A549 (cell line): ENCODE measurements around the gene TPM1.

Experiments used
- CTCF ChIP-seq: fragments of >200 bp; sonication (Bioruptor Twin); formaldehyde crosslinking; IDR thresholded peaks from 3 replicates; pipeline ENCODE4 v1.5.1; 2016
- EP300 ChIP-seq, 2 experiments: fragments of >200 bp; sonication (Bioruptor Twin); formaldehyde crosslinking; IDR thresholded peaks; 2 replicates in 1 of 2; 3 replicates in 1 of 2; pipeline ENCODE4 v1.6.1; 2016 to 2017
- MYC ChIP-seq: IDR thresholded peaks from 2 replicates; pipeline ENCODE4 v1.6.1; 2012; ENCODE audit warnings: mild to moderate bottlenecking, inconsistent platforms, low read length, improper control_type of control experiment, borderline replicate concordance
- NPAS2 ChIP-seq: fragments of 250-450 bp; sonication (Bioruptor Pico); IDR thresholded peaks from 2 replicates; pipeline ENCODE4 v1.8.0; 2022; ENCODE audit warnings: mild to moderate bottlenecking, moderate library complexity, borderline replicate concordance
- NR3C1 ChIP-seq: fragments of >200 bp; sonication (Bioruptor Twin); formaldehyde crosslinking; IDR thresholded peaks from 3 replicates; pipeline ENCODE4 v1.6.1; 2017
- ZNF302 ChIP-seq: fragments of 250-450 bp; sonication (Bioruptor Pico); IDR thresholded peaks from 2 replicates; pipeline ENCODE4 v1.9.0; 2021; ENCODE audit warnings: inconsistent platforms, mild to moderate bottlenecking, moderate library complexity

- TF ChIP-seq CTCF (no peak), NR3C1 (no peak), EP300 (IDR thresholded peaks at IDR 0.05) (no peak), MYC (no peak), NPAS2 (CRISPR knock-in tag) (no peak), ZNF302 (CRISPR knock-in tag) (no peak)
Observed at GRCh38 chr15:63044077-63044644, 1.6 kb downstream of the TPM1 start.
